ENCODE data around the gene MVP. TPM values are rescaled to one million over a fixed set of nuclear protein-coding genes. Genes with fewer than 3 reads are reported as not detected.

The MVP gene
- total RNA-seq, 1 donor from 2014 or later: 2.4 TPM

GRCh38 chr16:29794231-29794710, 26.0 kb upstream of the MVP start:
- peaks cover 31% of the 10 kb centered on the region for H3K4me1 Mint-ChIP-seq
- H3K9me3 Mint-ChIP-seq: no peaks in the 10 kb centered on the region
- Histone ChIP-seq H2AFZ (replicated peaks) (no peak overlapping the region), H3K4me1 (peaks cover 18% of the 10 kb centered on the region), H3F3A (ENCODE audit: low read depth) (peaks cover 13% of the 10 kb centered on the region), H3K9me3 (ENCODE audit: low read depth) (no peaks in the 10 kb centered on the region), H3K4me2 (no peak overlapping the region), H3K27ac (no peak overlapping the region), H4K20me1 (ENCODE audit: low read depth) (peaks cover 39% of the 10 kb centered on the region), H3K4me3 (no peak overlapping the region), H3K36me3 (peaks cover 9% of the 10 kb centered on the region), H3K79me2 (ENCODE audit: low read depth) (peaks cover 70% of the 10 kb centered on the region), H3K27me3 (no peaks in the 10 kb centered on the region), H3K9ac (no peak overlapping the region)
- H3K36me3 Mint-ChIP-seq: peaks cover 31% of the 10 kb centered on the region
- H3K4me3 Mint-ChIP-seq: no peak overlapping the region
- no peaks in the 10 kb centered on the region for H3K27me3 Mint-ChIP-seq (ENCODE audit: insufficient read depth, low read depth)
- no peak for DNase-seq (ENCODE audit: low spot score)
- no peak overlapping the region for H3K27ac Mint-ChIP-seq
- no peak for TF ChIP-seq CTCF (IDR thresholded peaks at IDR 0.05)
- no peak for TF ChIP-seq EZH2phosphoT487 (IDR thresholded peaks at IDR 0.05)
- TF ChIP-seq EZH2 (IDR thresholded peaks at IDR 0.05): no peak

- peaks cover 5% of the 10 kb centered on the region for H3K36me3 ChIP-seq
- H3K9me3 Mint-ChIP-seq: no peaks in the 10 kb centered on the region
These were observed 17.8 kb upstream of the MVP start for GRCh38 chr16:29802416-29802935.

GRCh38 chr16:29804020-29804419, 16.2 kb upstream of the MVP start:
- H3K79me2 ChIP-seq (ENCODE audit: low read depth): peaks cover 25% of the 10 kb centered on the region
- no peaks in the 10 kb centered on the region for H3K27me3 ChIP-seq
- H3K27me3 Mint-ChIP-seq (ENCODE audit: insufficient read depth, low read depth): peaks cover 8% of the 10 kb centered on the region
- H3K36me3 ChIP-seq: no peaks in the 10 kb centered on the region
- peaks cover 24% of the 10 kb centered on the region for H3K36me3 Mint-ChIP-seq
- no peak overlapping the region for H3K27ac Mint-ChIP-seq
- H2AFZ ChIP-seq (replicated peaks): no peak overlapping the region
- H3K4me1 Mint-ChIP-seq: peaks cover 32% of the 10 kb centered on the region
- H3K27ac ChIP-seq: peak overlapping the region; percentile 86
- peaks cover 18% of the 10 kb centered on the region for H4K20me1 ChIP-seq (ENCODE audit: low read depth)
- H3K9me3 Mint-ChIP-seq: no peaks in the 10 kb centered on the region
- no peaks in the 10 kb centered on the region for H3K9me3 ChIP-seq (ENCODE audit: low read depth)
- peak; percentile 8 for DNase-seq (ENCODE audit: low spot score)
- H3F3A ChIP-seq (ENCODE audit: low read depth): peaks cover 57% of the 10 kb centered on the region
- no peak for TF ChIP-seq EZH2phosphoT487 (IDR thresholded peaks at IDR 0.05)
- no peak for TF ChIP-seq CTCF (IDR thresholded peaks at IDR 0.05)
- no peak for TF ChIP-seq EZH2 (IDR thresholded peaks at IDR 0.05)
- no peak overlapping the region for H3K9ac ChIP-seq
- peaks cover 19% of the 10 kb centered on the region for H3K4me1 ChIP-seq
- H3K4me2 ChIP-seq: peak overlapping the region; percentile 86
- H3K4me3 Mint-ChIP-seq: peak overlapping the region; percentile 84
- H3K4me3 ChIP-seq: no peak overlapping the region

More at GRCh38 chr16:29802416-29802935, 17.8 kb upstream of the MVP start:
- Histone ChIP-seq H2AFZ (replicated peaks) (no peak overlapping the region), H3K27ac (peak overlapping the region; percentile 61), H3K4me1 (peaks cover 9% of the 10 kb centered on the region), H3K4me3 (no peak overlapping the region), H3F3A (ENCODE audit: low read depth) (peaks cover 44% of the 10 kb centered on the region), H3K79me2 (ENCODE audit: low read depth) (peaks cover 13% of the 10 kb centered on the region), H3K9me3 (ENCODE audit: low read depth) (no peaks in the 10 kb centered on the region), H3K4me2 (no peak overlapping the region), H3K27me3 (no peaks in the 10 kb centered on the region), H4K20me1 (ENCODE audit: low read depth) (peaks cover 3% of the 10 kb centered on the region), H3K9ac (no peak overlapping the region)
- H3K27me3 Mint-ChIP-seq (ENCODE audit: insufficient read depth, low read depth): peaks cover 2% of the 10 kb centered on the region
- no peak for DNase-seq (ENCODE audit: low spot score)
- H3K36me3 Mint-ChIP-seq: peaks cover 31% of the 10 kb centered on the region
- H3K4me1 Mint-ChIP-seq: peaks cover 20% of the 10 kb centered on the region
- peak overlapping the region; percentile 46 for H3K4me3 Mint-ChIP-seq
- peak overlapping the region; percentile 13 for H3K27ac Mint-ChIP-seq
- no peak for TF ChIP-seq CTCF (IDR thresholded peaks at IDR 0.05)
- no peak for TF ChIP-seq EZH2phosphoT487 (IDR thresholded peaks at IDR 0.05)
- no peak for TF ChIP-seq EZH2 (IDR thresholded peaks at IDR 0.05)
